ENCODE results near the gene CERKL. TPM values are rescaled to one million over a fixed set of nuclear protein-coding genes. Genes with fewer than 3 reads are reported as not detected.

Gene CERKL
- total RNA-seq, 4 donors from 2014 or later, result not detected

DNA sequence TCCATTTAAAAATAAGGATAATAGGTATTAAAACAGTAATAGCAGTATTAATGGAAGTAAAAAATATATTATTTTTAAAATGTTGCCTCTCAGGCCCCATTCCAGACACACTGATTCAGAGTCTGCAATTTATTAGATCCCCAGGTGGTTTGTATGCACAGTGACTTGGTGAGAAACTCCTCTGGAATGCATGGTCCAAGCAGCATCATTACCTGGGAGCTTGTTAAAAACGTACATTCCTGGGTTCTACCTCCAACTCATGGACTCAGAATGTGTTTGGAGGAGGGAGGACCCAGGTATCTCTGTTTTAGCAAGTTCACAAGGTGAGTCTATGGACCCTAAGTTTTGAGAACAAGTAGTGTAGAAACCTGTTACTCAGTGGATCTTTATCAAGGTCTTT lies 104.1 kb downstream of the CERKL start:
- no peaks in the 10 kb centered on the region for H3K36me3 ChIP-seq
- 63% methylated on average over 1 of the region's 1 CpG for WGBS
- no peaks in the 10 kb centered on the region for H3K27me3 ChIP-seq
- H3K9me3 ChIP-seq, result no peaks in the 10 kb centered on the region
- H3K4me3 ChIP-seq, result no peak overlapping the region
- H3K4me1 ChIP-seq, result no peaks in the 10 kb centered on the region
- TF ChIP-seq POLR2A (IDR thresholded peaks at IDR 0.05), result no peak
- TF ChIP-seq EP300 (IDR thresholded peaks at IDR 0.05), result no peak
- no peak for TF ChIP-seq POLR2AphosphoS5 (IDR thresholded peaks at IDR 0.05)
- TF ChIP-seq, protein P1, sequence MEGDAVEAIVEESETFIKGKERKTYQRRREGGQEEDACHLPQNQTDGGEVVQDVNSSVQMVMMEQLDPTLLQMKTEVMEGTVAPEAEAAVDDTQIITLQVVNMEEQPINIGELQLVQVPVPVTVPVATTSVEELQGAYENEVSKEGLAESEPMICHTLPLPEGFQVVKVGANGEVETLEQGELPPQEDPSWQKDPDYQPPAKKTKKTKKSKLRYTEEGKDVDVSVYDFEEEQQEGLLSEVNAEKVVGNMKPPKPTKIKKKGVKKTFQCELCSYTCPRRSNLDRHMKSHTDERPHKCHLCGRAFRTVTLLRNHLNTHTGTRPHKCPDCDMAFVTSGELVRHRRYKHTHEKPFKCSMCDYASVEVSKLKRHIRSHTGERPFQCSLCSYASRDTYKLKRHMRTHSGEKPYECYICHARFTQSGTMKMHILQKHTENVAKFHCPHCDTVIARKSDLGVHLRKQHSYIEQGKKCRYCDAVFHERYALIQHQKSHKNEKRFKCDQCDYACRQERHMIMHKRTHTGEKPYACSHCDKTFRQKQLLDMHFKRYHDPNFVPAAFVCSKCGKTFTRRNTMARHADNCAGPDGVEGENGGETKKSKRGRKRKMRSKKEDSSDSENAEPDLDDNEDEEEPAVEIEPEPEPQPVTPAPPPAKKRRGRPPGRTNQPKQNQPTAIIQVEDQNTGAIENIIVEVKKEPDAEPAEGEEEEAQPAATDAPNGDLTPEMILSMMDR (IDR thresholded peaks at IDR 0.05), result no peak
- H3K27ac ChIP-seq, result no peak overlapping the region
- no peak for DNase-seq (ENCODE audit: low spot score in 2 of 2)

DNA sequence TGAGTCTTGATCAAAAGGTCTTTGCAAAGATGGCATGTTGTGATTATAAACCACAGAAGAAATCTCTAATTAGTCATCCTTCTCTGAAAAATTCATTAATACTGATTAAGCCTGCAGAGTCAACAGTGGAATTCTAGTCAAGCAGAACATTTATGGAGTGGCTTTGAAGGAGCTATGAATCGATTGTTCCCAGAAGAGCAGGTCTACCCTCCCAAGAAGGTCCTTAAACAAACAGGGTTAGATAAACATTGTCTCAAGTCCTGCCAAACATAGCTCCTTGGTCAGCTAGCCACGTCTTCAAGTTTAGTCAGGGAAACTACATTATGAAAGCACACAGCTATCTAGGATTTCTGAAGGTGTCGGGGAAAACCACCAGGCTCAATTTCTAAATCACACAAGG lies 110.8 kb downstream of the CERKL start:
- H3K27ac ChIP-seq, result no peak overlapping the region
- no peaks in the 10 kb centered on the region for H3K4me1 ChIP-seq
- H3K27me3 ChIP-seq, result no peaks in the 10 kb centered on the region
- no peak overlapping the region for H3K4me3 ChIP-seq
- DNase-seq (ENCODE audit: low spot score in 2 of 2), result no peak
- no peak for TF ChIP-seq EP300 (IDR thresholded peaks at IDR 0.05)
- no peak for TF ChIP-seq POLR2A (IDR thresholded peaks at IDR 0.05)
- TF ChIP-seq, protein P1 (IDR thresholded peaks at IDR 0.05), result no peak
- no peak for TF ChIP-seq POLR2AphosphoS5 (IDR thresholded peaks at IDR 0.05)
- H3K9me3 ChIP-seq, result no peaks in the 10 kb centered on the region
- WGBS, result 74% methylated on average over 3 of the region's 3 CpGs
- no peaks in the 10 kb centered on the region for H3K36me3 ChIP-seq

DNA sequence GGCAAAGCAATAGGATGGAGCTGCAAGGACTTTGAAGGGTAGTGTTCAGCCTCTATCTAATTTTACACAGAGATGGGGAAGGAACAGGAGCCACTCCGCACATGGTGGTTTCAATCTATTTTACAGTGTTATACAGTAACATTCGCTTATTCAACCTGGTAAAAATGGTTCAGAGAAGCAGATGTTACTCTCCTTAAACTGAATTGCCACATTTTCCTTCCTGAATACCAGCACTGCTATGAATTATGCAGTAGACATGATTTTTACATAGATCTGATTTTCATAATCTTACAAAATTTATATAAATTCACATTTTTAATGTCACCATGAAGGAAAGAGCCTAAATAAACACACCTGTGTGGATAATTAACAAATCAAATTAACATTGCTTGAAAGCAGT lies 114.7 kb downstream of the CERKL start:
- no peak overlapping the region for H3K27ac ChIP-seq
- no peaks in the 10 kb centered on the region for H3K4me1 ChIP-seq
- no peak overlapping the region for H3K4me3 ChIP-seq
- 90% methylated on average over 2 of the region's 2 CpGs for WGBS
- no peak for TF ChIP-seq POLR2A (IDR thresholded peaks at IDR 0.05)
- TF ChIP-seq POLR2AphosphoS5 (IDR thresholded peaks at IDR 0.05), result no peak
- TF ChIP-seq, protein P1 (IDR thresholded peaks at IDR 0.05), result no peak
- no peak for TF ChIP-seq EP300 (IDR thresholded peaks at IDR 0.05)
- H3K27me3 ChIP-seq, result no peaks in the 10 kb centered on the region
- no peak for DNase-seq (ENCODE audit: low spot score in 2 of 2)
- H3K9me3 ChIP-seq, result no peaks in the 10 kb centered on the region
- H3K36me3 ChIP-seq, result no peaks in the 10 kb centered on the region

DNA sequence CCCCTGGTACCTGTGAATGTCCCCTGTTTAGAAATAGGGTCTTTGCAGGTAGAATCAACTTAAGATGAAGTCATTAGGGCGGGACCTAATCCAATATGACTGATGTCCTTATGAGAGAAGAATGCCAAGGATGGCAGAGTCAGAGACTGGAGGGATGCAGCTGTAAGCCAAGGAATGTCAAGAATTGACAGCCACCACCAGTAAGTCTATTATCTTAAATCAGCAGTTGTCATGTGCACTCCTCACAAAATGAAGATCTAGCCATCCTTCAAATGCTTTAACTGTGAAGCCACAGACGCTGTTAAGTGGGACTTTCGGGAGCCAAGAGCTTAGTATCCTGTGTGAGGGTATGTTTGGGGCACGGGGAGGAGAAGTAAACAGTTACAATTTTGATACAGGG lies 116.5 kb downstream of the CERKL start:
- WGBS, result 85% methylated on average over 4 of the region's 4 CpGs
- Histone ChIP-seq H3K4me3 (no peak overlapping the region), H3K27ac (no peak overlapping the region), H3K36me3 (no peaks in the 10 kb centered on the region), H3K9me3 (no peaks in the 10 kb centered on the region), H3K27me3 (no peaks in the 10 kb centered on the region), H3K4me1 (no peaks in the 10 kb centered on the region)
- DNase-seq (ENCODE audit: low spot score in 2 of 2), result no peak
- TF ChIP-seq POLR2A (IDR thresholded peaks at IDR 0.05) (no peak), EP300 (IDR thresholded peaks at IDR 0.05) (no peak), POLR2AphosphoS5 (IDR thresholded peaks at IDR 0.05) (no peak)
- TF ChIP-seq, protein P1 (IDR thresholded peaks at IDR 0.05), result no peak

DNA sequence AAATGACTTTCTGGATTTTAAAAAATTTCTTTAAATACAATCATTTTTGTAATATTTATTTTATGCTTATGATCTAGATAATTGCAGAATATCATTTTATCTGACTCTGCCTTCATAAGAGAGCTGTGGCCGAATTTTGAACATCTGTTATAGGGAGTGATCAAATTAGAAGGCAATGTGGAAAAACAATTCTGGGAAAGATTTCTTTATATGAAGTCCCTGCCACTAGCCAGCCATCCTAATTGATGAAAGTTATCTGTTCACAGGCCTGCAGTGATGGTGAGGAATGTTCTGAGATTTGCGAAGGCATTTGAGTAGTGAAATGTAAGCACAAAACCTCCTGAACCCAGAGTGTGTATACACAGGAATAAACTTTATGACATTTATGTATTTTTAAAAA lies 120.2 kb downstream of the CERKL start:
- Histone ChIP-seq H3K4me3 (no peak overlapping the region), H3K36me3 (no peaks in the 10 kb centered on the region), H3K27ac (no peak overlapping the region), H3K4me1 (no peaks in the 10 kb centered on the region), H3K27me3 (no peaks in the 10 kb centered on the region), H3K9me3 (no peaks in the 10 kb centered on the region)
- DNase-seq (ENCODE audit: low spot score in 2 of 2), result no peak
- 81% methylated on average over 2 of the region's 2 CpGs for WGBS
- TF ChIP-seq EP300 (IDR thresholded peaks at IDR 0.05) (no peak), POLR2A (IDR thresholded peaks at IDR 0.05) (no peak), POLR2AphosphoS5 (IDR thresholded peaks at IDR 0.05) (no peak)
- TF ChIP-seq, protein P1 (IDR thresholded peaks at IDR 0.05), result no peak
